Retinal pigment epithelial cell (primary cell): ENCODE results near the gene PCED1B.

ENCODE experiments used
- DNase-seq: peaks from one replicate; pipeline ENCODE4 v3.0.0-alpha.2; 2010; ENCODE audit warnings: low read depth
- H3K4me3 ChIP-seq: 2 replicates; pipeline ENCODE4 v1.5.1; 2011; ENCODE audit warnings: mild to moderate bottlenecking, low read length, control low read depth, moderate library complexity
- CTCF ChIP-seq: conservative IDR thresholded peaks from 2 replicates; pipeline ENCODE4 v1.5.1; 2011; ENCODE audit warnings: low read depth, low read length, control low read depth, inconsistent platforms

The PCED1B gene

GRCh38 chr12:47268501-47269454 is 189.4 kb downstream of the PCED1B start:
- no peak for TF ChIP-seq CTCF
- no peak overlapping the region for H3K4me3 ChIP-seq

GRCh38 chr12:47269916-47270315 is 190.5 kb downstream of the PCED1B start:
- H3K4me3 ChIP-seq: no peak overlapping the region
- no peak for TF ChIP-seq CTCF
- DNase-seq: no peak

More at GRCh38 chr12:47268501-47269454, 189.4 kb downstream of the PCED1B start:
- no peak for DNase-seq

- no peak overlapping the region for H3K4me3 ChIP-seq
- no peak for TF ChIP-seq CTCF
- peak; percentile 55 for DNase-seq
These were observed 191.6 kb downstream of the PCED1B start for GRCh38 chr12:47270782-47271664.

GRCh38 chr12:47271800-47272239 is 192.4 kb downstream of the PCED1B start:
- no peak for TF ChIP-seq CTCF
- no peak for DNase-seq
- no peak overlapping the region for H3K4me3 ChIP-seq

DNA sequence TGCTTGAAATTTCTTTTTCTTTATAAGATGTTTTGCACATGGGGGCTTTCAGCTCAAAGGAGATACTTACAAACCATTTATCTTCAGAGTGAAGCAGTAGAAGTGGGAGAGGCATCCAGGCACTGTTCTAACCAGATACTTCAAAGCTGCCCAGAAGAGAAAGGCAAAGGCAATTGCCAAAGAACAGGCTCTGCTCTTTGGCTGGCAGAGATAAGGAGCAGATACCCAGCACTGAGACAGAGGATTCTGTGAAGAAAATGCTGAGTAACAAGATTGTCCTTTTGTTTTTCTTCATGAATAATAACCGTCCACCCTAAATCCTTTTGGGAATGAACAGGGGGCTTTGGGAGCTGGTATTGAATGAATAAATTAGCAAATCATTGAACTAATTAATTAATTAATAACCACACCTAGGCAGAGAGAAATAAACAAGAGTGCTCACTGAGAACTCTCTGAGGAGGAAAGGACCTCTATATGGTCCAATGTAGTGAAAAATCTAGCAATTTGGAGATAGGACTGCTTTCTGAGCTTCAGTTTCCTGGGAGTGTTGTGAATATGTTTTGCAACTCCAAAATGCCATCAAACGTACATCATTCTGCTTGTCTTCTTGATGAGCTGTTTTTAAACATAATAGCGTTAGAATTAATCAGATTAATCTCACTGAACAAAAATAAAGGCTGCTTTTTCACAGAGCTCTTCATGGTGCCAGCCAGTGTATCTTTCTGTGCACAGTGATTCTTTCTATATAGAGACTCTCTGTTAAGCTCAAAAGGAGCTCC is 193.2 kb downstream of the PCED1B start:
- no peak for DNase-seq
- H3K4me3 ChIP-seq: no peak overlapping the region
- no peak for TF ChIP-seq CTCF

DNA sequence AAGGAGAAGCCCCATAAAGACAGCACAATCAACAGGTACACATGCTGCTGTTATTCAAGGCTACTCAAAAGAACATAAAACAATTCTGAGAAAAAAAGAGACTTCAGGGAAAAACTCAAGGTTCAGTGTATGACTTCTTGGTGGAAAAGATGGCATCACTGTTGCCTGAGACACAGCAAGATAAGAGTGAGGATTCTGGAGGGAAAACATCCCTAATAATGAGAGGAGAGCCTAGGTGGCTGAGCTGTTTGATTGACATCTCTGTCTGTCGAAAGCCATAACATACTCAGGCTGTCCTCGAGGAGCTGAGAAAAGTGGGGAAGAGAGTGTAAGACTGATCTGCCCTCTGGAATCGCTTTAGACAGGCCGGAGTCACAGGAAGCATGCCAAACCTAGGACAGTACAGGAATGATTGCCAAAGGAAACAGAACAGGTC is 193.8 kb downstream of the PCED1B start:
- no peak overlapping the region for H3K4me3 ChIP-seq

More for the DNA sequence above, 193.8 kb downstream of the PCED1B start:
- TF ChIP-seq CTCF: no peak
- no peak for DNase-seq
